NCI-H345 (cell line): ENCODE measurements around the gene SAA4.
"Not testable (repeated sequence)": the region's sequence is repeated elsewhere in the genome, so short reads cannot be mapped to it uniquely, and the experiment has no call there.

Experiments used
- DNase-seq: peaks from one replicate; lab custom pipeline; 2025; lab: John Stamatoyannopoulos, UW

The SAA4 gene

DNA sequence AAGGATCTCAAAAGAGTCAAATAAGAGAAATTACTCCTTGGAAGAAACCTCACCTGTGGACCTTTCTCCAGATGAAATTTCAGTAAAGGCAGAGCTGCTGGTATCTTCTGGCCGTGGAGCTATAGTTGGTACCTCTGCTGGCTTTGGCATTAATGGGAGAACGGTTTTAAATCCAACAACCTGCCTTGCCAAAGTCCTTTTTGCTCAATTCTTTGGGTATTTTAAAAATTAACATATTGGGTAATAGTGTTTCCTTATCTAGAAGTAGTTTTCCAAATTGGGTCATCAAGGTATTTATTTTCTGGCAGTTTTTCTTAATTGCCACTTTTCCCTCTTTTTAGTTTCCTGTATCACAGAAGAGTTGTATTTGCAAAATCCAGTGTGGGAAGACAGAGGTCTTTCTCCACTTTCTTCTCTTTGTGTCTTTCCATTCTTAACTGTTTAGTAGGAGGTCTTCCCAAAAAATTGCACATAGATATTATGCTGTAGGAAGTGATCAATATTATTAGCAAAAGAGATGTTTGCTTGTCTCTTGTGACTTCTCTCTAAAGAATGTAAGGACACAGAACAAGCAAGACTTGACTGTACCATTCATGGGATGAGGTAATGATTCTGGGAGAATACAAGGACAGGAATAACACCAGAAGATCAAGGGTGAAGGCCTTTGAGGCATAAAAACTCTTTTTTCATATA, at the start of gene SAA4:
Gene SAA4 (minus strand): TSS at position 139 of the 693 bp plus-strand sequence. CDS start 876 bp downstream, outside the sequence.
- no peak for DNase-seq

DNA sequence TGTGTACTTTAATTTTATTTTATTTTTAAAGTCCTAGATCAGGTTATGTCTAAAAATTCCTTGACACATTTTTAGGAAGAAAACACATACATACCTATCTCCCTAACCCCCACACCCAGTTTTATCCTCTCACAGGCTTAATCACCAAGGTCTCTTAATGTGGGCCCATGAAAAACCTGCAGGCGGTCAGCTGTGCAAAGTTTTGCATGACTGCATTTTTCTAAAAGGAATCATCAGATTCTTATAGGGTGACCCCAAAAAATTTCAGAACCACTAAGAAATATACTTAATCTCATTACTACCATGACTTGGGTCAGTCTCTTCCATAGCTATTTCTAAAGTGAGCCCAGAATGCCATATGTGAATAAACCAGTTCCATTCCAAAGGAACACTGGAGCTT, 49.2 kb upstream of the SAA4 start:
- DNase-seq, result no peak

DNA sequence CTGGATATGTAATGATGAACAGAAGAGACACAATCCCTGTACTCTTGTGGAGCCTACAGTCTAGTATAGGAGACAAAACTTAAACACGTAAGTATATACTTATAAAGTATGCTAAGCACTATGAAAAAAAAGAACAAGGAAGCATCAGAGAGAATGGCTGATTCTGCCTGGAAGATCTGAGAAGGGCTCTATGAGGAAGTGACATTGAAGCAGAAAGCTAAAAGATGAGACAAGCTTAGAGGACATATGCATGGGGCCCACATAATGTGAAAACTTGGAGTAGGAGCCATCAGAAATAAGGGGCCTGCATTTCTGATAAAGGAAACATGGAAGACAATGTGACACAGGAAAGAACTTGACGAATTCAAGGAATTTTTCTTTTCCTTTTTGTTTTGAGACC, 46.0 kb upstream of the SAA4 start:
- no peak for DNase-seq

DNA sequence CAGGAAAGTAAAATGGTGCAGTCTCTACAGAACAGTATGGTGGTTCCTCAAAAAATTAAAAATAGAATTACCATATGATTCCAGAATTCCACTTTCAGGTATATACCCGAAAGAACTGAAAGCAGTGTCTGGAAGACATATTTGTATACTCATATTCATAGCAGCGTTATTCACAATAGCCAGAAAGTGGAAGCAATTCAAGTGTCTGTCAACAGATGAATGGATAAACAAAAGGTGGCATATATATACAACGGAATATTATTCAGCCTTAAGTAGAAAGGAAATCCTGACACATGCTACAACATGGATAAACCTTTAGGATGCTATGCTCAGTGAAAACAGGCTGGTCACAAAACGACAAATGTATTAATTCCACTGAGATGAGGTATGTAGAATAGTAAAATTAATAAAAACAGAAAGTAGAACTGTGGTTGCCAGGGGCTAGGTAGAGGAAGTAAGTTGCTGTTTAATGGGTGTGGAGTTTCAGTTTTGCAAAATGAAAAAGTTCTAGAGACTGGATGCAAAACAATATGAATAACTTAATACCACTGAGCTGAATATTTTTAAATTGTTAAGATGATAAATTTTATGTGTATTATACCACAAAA, 43.9 kb upstream of the SAA4 start:
- no peak for DNase-seq

- DNase-seq, result no peak
Observed at GRCh38 chr11:18277565-18278271, 41.1 kb upstream of the SAA4 start.

GRCh38 chr11:18271206-18271605, 34.6 kb upstream of the SAA4 start:
- no peak for DNase-seq

- DNase-seq, result no peak
Observed at GRCh38 chr11:18270102-18270501, 33.5 kb upstream of the SAA4 start.

GRCh38 chr11:18269252-18269651, 32.6 kb upstream of the SAA4 start:
- DNase-seq, result not testable (repeated sequence)

DNA sequence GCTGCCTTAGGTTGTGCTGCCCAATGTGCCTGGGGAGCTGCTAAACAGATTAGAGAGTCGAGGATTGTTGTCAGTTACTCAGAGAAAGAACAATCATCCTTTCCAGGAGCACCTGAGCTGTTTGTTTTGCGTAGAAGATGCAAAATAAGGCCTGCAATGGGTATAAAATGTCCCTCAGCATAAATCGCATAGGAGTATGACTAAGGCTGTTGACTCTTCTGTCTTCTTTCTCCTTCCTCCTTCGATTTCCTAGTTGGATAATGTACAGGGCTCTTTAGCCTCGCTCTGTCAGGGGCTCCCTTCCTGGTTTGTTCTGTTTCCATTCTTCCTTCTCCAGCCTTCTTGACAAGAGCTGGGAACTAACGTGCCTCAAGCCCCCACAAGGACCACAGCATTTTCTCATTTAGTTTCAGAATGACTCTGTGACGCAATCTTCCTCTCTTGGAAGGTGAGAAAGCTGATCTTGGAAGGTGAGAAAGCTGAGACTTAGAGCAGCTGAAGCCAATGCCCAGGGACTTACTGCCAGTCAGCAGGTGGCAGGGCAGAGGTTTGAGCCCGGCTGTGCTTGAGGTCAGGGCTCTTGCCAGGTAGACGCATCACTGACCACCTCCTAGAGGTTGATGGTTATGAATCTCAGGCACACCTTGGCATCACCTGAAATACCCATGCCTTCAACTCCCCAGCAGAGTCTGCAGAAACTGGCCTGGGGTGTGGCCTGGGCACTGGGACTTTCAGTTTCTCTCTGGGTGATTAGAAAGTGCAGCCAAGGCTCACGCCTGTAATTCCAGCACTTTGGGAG, 30.9 kb upstream of the SAA4 start:
- not testable (repeated sequence) for DNase-seq

DNA sequence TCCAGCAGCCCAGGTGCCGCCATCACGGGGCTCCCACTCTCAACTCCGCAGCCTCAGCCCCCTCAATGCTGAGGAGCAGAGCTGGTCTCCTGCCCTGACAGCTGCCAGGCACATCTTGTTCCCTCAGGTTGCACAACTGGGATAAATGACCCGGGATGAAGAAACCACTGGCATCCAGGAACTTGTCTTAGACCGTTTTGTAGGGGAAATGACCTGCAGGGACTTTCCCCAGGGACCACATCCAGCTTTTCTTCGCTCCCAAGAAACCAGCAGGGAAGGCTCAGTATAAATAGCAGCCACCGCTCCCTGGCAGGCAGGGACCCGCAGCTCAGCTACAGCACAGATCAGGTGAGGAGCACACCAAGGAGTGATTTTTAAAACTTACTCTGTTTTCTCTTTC, 29.3 kb upstream of the SAA4 start, which contains the start of gene SAA1:
Gene SAA1 (plus strand): TSS at position 316 of the 400 bp plus-strand sequence. CDS start 624 bp downstream, outside the sequence.
- no peak for DNase-seq

DNA sequence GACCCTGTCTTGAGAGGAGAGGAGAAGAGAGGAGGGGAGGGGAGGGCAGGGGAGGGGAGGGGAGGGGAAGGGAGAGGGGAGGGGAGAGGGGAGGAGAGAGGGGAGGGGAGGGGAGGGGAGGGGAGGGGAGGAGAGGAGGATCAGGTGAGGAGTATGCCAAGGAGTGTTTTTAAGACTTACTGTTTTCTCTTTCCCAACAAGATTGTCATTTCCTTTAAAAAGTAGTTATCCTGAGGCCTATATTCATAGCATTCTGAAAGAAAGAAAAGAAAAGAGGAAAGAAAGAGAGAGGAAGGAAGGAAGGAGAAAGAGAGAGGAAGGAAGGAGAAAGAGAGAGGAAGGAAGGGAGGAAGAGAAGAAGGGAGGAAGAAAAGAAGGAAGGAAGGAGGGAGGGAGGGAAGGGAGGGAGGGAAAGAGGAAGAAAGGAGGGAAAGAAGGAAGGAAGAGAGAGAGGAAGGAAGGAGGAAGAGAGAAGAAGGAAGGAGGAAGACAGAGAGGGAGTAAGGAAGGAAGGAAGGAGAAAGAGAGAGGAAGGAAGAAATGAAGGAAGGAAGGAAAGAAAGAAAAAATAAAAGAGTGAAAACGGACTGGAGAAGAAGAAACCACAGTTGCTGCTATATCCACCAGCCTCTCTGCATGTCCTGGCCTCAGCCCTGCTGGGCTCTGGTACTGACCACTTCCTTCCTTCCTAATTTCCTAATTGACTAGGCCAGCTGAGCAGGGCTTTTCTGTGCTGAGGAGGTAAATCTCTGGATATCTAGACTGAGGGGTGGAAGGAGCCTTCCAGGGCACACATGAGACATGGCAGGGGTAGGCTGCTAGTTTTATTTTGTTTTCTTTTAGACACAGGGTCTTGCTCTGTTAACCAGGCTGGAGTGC, 28.3 kb upstream of the SAA4 start:
- DNase-seq, result no peak

DNA sequence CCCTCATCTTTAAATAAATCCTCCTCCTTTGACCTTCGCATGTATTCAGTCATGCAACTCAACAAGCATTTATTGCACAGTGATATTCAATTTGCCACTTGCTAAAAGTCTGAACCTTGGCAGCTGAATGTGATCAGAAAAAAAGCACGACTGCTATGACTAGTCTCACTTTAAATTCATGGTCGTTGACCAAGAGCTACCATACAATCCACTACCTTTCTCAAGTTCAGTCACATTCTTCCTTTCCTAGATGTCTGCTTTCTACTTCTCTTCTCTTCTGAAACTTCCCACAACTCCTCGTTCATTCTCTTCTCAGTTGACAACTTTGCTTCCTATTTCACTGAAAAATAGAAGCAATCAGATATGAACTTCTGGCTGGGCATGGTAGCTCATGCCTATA, 27.4 kb upstream of the SAA4 start:
- DNase-seq, result no peak

DNA sequence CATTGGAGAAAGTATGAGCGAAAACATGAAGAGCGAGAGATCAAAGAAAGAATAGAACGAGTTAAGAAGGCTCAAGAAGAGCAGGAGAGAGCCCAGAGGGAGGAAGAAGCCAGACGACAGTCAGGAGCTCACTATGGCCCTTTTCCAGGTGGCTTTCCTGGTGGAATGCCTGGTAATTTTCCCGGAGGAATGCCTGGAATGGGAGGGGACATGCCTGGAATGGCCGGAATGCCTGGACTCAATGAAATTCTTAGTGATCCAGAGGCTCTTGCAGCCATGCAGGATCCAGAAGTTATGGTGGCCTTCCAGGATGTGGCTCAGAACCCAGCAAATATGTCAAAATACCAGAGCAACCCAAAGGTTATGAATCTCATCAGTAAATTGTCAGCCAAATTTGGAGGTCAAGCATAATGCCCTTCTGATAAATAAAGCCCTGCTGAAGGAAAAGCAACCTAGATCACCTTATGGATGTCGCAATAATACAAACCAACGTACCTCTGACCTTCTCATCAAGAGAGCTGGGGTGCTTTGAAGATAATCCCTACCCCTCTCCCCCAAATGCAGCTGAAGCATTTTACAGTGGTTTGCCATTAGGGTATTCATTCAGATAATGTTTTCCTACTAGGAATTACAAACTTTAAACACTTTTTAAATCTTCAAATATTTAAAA, 26.2 kb upstream of the SAA4 start:
- not testable (repeated sequence) for DNase-seq

DNA sequence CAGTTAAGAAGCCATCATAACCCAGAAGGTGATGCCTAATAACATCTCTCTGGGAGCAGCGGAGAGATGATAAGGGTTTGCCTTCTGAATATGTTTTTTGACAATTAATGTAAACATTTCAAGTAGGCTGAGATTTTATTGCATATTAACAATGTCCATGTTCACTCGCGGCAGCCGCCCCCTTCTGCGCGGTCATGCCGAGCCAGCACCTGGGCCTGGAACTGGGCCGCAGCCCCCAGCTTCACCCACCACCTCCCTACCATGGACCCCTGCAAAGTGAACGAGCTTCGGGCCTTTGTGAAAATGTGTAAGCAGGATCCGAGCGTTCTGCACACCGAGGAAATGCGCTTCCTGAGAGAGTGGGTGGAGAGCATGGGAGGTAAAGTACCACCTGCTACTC, 25.1 kb upstream of the SAA4 start:
- no peak for DNase-seq

- DNase-seq, result no peak
Observed at GRCh38 chr11:18259259-18259658, 22.7 kb upstream of the SAA4 start.

DNA sequence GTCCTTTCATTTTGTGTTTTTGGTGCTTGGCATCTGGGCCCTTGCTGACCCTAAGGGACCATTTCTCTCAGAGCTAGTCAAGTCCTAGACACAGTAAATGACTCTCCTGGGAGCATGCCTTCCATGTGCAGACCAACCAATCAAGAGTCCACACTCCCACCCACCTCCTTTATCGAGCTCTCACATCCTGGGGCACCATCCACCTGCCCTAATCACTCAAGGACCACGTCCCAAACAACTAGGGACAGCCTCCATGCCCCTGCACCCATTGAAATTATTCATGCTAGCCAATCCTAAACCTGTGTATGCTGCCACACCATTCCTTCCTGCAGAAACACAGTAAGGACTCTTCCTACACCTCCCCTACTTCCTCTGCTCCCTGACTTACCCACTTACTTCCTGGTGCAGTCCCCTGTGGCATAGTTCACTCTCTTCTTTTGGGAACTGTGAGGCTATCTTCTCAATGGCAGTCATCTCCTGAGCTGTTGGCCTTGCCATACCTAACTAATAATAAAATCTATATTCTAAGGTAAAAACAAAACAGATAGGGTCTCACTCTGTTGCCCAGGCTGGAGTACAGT, 18.3 kb upstream of the SAA4 start:
- DNase-seq, result no peak

GRCh38 chr11:18253778-18254338, 17.3 kb upstream of the SAA4 start:
- DNase-seq, result no peak

GRCh38 chr11:18253233-18253632, 16.6 kb upstream of the SAA4 start:
- DNase-seq, result no peak

DNA sequence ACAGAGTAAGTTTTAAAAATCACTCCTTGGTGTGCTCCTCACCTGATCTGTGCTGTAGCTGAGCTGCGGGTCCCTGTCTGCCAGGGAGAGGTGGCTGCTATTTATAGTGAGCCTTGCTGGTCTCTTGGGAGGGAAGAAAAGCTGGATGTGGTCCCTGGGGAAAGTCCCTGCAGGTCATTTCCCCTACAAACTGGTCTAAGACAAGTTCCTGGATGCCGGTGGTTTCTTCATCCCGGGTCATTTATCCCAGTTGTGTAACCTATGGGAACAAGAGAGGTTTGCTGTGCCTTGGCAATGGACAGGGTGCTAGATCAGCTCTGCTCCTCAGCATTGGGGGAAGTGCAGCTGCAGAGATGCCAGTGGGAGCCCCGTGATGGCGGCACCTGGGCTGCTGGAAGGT, 12.0 kb upstream of the SAA4 start, which contains the start of gene SAA2:
Gene SAA2 (minus strand): TSS at position 108 of the 400 bp plus-strand sequence. CDS start 657 bp downstream, outside the sequence.
- DNase-seq, result no peak

DNA sequence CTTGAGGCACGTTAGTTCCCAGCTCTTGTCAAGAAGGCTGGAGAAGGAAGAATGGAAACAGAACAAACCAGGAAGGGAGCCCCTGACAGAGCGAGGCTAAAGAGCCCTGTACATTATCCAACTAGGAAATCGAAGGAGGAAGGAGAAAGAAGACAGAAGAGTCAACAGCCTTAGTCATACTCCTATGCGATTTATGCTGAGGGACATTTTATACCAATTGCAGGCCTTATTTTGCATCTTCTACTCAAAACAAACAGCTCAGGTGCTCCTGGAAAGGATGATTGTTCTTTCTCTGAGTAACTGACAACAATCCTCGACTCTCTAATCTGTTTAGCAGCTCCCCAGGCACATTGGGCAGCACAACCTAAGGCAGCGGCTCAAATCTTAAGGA, 10.6 kb upstream of the SAA4 start:
- DNase-seq, result not testable (repeated sequence)
